LNCAP (cell line): ENCODE measurements around the gene KDM6A.

ENCODE experiments used
- CTCF ChIP-seq: fragments of 450-650 bp; IDR thresholded peaks from 2 replicates; pipeline ENCODE4 v1.5.1; 2017; ENCODE audit warnings: mild to moderate bottlenecking

The KDM6A gene

GRCh38 chrX:44872821-44873414 is at the start of gene KDM6A:
KDM6A (plus strand) TSS chrX:44873188; CDS start chrX:44873552, 364 bp downstream.
- no peak for TF ChIP-seq CTCF

DNA sequence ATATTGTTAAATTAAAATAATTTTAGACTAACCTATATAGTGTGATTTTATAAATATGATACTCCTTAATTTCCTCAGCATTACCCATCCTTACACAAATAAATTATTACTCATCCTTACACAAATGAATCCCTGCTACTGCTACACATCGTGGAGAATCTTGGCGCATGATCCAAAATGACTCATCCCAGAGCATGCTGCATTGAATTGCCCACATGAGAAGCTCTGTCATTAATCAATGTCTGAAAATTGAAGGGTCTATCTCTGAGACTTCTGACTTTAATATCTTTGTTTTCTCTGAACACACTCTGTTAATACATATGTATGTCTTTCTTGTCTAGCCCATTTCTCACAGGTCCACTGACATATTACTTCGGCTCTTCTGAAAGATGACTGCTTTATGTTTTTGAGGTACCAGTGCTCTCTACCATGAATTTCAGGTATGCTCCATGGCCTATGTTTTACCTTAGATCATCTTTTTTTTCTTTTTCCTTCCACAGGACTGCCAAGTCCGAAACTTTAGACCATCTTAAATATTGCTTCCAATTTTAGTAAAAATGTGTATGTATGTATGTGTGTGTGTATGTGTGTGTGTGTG is 44.9 kb upstream of the KDM6A start:
- no peak for TF ChIP-seq CTCF

GRCh38 chrX:44829832-44830231 is 43.2 kb upstream of the KDM6A start:
- no peak for TF ChIP-seq CTCF

- TF ChIP-seq CTCF: no peak
Measured at GRCh38 chrX:44842550-44843317, 30.3 kb upstream of the KDM6A start.

DNA sequence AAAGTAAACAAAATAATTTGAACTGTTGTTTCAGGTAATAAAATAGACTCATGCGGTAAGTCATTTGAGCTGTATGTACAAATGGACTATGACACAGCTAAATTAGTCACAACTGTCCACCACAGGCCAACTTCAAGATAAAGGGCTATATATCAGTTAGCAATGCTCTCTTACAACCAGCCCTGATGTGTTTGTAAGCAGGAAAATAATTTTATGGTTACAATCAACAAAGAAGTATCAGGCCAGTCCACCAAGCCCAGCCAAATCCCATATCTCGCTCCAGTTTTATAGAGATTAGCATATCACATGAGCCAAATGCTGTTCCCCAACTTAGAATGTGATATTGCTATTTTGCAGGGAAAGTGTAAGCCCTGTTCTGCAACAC is 29.7 kb upstream of the KDM6A start:
- no peak for TF ChIP-seq CTCF

DNA sequence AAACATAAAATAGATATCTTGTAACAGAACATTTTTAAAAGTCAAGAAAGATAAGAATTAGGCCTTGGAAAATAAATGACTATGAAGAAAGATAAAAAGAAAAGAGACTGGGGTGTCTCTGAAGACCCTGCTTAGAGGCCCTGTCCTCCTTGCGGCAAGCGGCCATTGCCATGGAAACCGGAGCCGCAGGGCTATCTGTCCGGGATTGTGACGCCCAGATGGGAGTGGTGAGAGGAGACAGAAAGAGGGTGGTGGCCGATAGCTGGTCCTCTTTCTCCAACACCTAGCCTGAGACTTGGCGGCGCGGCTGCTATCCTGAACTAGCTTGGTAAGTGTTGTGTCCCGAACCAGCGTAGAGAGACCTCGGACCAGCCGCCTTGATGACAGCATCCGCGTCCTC is 29.2 kb upstream of the KDM6A start, which contains the start of gene DUSP21:
DUSP21 (plus strand) TSS at position 269 of the 400 bp plus-strand sequence; CDS start at position 381, 112 bp downstream.
- TF ChIP-seq CTCF: no peak

- TF ChIP-seq CTCF: no peak
Measured at GRCh38 chrX:44844204-44844603, 28.8 kb upstream of the KDM6A start.
